ENCODE measurements around the gene NEK6.

DNA sequence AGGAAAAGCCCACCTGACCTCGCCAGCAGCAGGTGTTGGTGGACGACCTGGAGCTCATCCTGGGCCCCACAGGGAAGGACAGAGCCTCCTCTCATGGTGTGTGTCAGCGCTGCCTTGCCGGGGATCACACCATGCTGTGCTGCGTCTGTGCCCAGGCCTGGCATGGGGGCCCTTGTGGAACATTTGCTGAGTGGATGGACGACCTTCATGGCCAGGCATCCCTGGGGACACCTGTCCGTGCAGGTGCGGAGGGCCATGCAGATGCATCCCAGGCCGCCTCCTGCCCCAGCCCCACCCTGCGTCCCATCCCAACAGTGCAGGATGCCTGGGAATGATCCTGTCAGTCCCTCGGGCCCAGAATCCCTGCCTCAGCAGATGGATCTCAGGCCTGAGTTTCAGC lies 73.8 kb downstream of the NEK6 start:
- no peak for TF ChIP-seq POLR2A (IDR thresholded peaks at IDR 0.05)
- TF ChIP-seq CTCF (IDR thresholded peaks at IDR 0.05): no peak

All from body of pancreas (tissue), 4 donors.